NCI-H748 (cell line): ENCODE data around the gene KCNB1.
"Not testable (repeated sequence)": the region's sequence is repeated elsewhere in the genome, so short reads cannot be mapped to it uniquely, and the experiment has no call there.

Experiments
- DNase-seq: peaks from one replicate; lab custom pipeline; 2025; ENCODE audit not compliant: unreplicated experiment; lab: John Stamatoyannopoulos, UW

KCNB1 gene

GRCh38 chr20:49411221-49411925, 71.1 kb downstream of the KCNB1 start:
- DNase-seq = no peak

- not testable (repeated sequence) for DNase-seq
These were observed 72.4 kb downstream of the KCNB1 start for GRCh38 chr20:49409975-49410621.

- DNase-seq = no peak
These were observed 73.0 kb downstream of the KCNB1 start for GRCh38 chr20:49409302-49409974.

GRCh38 chr20:49408509-49409104, 73.9 kb downstream of the KCNB1 start:
- no peak for DNase-seq

GRCh38 chr20:49406666-49407065, 75.8 kb downstream of the KCNB1 start:
- no peak for DNase-seq

- no peak for DNase-seq
These were observed 76.8 kb downstream of the KCNB1 start for GRCh38 chr20:49405696-49406095.

GRCh38 chr20:49405062-49405683, 77.3 kb downstream of the KCNB1 start:
- DNase-seq = peak; percentile 80

- no peak for DNase-seq
These were observed 78.0 kb downstream of the KCNB1 start for GRCh38 chr20:49404461-49404860.

GRCh38 chr20:49403911-49404310, 78.6 kb downstream of the KCNB1 start:
- DNase-seq = no peak

GRCh38 chr20:49403012-49403411, 79.5 kb downstream of the KCNB1 start:
- DNase-seq = no peak

- DNase-seq = no peak
These were observed 81.6 kb downstream of the KCNB1 start for GRCh38 chr20:49400904-49401303.

GRCh38 chr20:49400410-49400809, 82.1 kb downstream of the KCNB1 start:
- DNase-seq = no peak

GRCh38 chr20:49399329-49399728, 83.1 kb downstream of the KCNB1 start:
- DNase-seq = no peak

- DNase-seq = no peak
These were observed 83.9 kb downstream of the KCNB1 start for GRCh38 chr20:49398401-49399144.

GRCh38 chr20:49397525-49397924, 84.9 kb downstream of the KCNB1 start:
- DNase-seq = no peak

GRCh38 chr20:49396230-49396629, 86.2 kb downstream of the KCNB1 start:
- DNase-seq = no peak

GRCh38 chr20:49395659-49396058, 86.8 kb downstream of the KCNB1 start:
- no peak for DNase-seq

GRCh38 chr20:49395183-49395582, 87.3 kb downstream of the KCNB1 start:
- DNase-seq = no peak

GRCh38 chr20:49394757-49395156, 87.7 kb downstream of the KCNB1 start:
- no peak for DNase-seq

GRCh38 chr20:49394264-49394663, 88.2 kb downstream of the KCNB1 start:
- DNase-seq = no peak

GRCh38 chr20:49393803-49394202, 88.7 kb downstream of the KCNB1 start:
- no peak for DNase-seq
